ENCODE measurements around the gene CCSER2. TPM values are rescaled to one million over a fixed set of nuclear protein-coding genes. Genes with fewer than 3 reads are reported as not detected.

Gene CCSER2
- total RNA-seq, 1 experiment from 2014 or later: 28.9 TPM

DNA sequence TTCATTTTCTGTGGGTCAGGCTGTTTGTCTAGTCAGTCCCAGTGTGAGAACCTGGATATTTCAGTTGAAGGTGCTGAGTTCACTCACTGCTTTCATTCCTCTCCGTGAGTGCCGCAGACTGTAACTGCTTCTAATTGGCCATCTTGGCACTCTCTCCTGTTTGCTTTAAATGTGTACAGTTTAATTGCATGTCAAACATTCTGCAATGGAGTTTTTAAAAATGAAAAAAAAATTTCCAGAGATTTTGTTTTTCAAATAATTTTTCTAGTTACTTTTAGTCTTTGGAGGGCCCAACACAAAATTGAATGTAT is 87.8 kb downstream of the CCSER2 start:
- Histone ChIP-seq H3K9me2 (ENCODE audit: insufficient read depth) (no peaks in the 10 kb centered on the region), H4K20me1 (ENCODE audit: insufficient read depth) (no peaks in the 10 kb centered on the region), H3K4me2 (ENCODE audit: low read length) (no peak overlapping the region), H2AFZ (ENCODE audit: low read depth, low read length, poor library complexity, severe bottlenecking) (no peak overlapping the region), H3K27ac (ENCODE audit: low read depth, low read length) (no peak overlapping the region), H3K9ac (ENCODE audit: low read length) (no peak overlapping the region), H3K27me3 (ENCODE audit: insufficient read depth, low read length) (no peaks in the 10 kb centered on the region), H3K36me3 (ENCODE audit: control insufficient read depth in 1 of 2, insufficient read depth in 2 of 2, low read length in 2 of 2) (0 out of 4 replicates have a peak, but pooled peaks cover 0 to 2% of the 10 kb centered on the region in 2 experiments), H3K9me3 (ENCODE audit: control insufficient read depth in 1 of 2, insufficient read depth in 1 of 2, low read depth in 1 of 2, low read length in 2 of 2) (peaks cover 0 to 3% of the 10 kb centered on the region in 2 experiments; a peak in 2 of 4 replicates), H3K4me3 (replicated peaks in 1 of 2; ENCODE audit: low read depth in 1 of 2, low read length in 2 of 2) (no peak overlapping the region), H3K4me1 (ENCODE audit: control insufficient read depth in 1 of 2, insufficient read depth in 2 of 2, low read length in 2 of 2) (no peaks in the 10 kb centered on the region), H3K79me2 (ENCODE audit: insufficient read depth, low read length) (peaks cover 9% of the 10 kb centered on the region)
- ChIA-PET RAD21 (ENCODE audit: low non-redundant PET in 1 of 2, low total read pairs in 2 of 2, uncharacterized antibody in 2 of 2, unreplicated experiment in 2 of 2) (no interaction called here), POLR2A (no interaction called here), CTCF (interaction anchor here (1.2 kb wide), 1 partner anchor 14 kb away, joined by 4 read pairs; no protein-coding TSS in a partner anchor)
- BruUV-seq (replicated peaks): no TSS peak
- TF ChIP-seq, protein P1, sequence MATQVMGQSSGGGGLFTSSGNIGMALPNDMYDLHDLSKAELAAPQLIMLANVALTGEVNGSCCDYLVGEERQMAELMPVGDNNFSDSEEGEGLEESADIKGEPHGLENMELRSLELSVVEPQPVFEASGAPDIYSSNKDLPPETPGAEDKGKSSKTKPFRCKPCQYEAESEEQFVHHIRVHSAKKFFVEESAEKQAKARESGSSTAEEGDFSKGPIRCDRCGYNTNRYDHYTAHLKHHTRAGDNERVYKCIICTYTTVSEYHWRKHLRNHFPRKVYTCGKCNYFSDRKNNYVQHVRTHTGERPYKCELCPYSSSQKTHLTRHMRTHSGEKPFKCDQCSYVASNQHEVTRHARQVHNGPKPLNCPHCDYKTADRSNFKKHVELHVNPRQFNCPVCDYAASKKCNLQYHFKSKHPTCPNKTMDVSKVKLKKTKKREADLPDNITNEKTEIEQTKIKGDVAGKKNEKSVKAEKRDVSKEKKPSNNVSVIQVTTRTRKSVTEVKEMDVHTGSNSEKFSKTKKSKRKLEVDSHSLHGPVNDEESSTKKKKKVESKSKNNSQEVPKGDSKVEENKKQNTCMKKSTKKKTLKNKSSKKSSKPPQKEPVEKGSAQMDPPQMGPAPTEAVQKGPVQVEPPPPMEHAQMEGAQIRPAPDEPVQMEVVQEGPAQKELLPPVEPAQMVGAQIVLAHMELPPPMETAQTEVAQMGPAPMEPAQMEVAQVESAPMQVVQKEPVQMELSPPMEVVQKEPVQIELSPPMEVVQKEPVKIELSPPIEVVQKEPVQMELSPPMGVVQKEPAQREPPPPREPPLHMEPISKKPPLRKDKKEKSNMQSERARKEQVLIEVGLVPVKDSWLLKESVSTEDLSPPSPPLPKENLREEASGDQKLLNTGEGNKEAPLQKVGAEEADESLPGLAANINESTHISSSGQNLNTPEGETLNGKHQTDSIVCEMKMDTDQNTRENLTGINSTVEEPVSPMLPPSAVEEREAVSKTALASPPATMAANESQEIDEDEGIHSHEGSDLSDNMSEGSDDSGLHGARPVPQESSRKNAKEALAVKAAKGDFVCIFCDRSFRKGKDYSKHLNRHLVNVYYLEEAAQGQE (IDR thresholded peaks at IDR 0.05; ENCODE audit: low read depth): no peak
- TF ChIP-seq RAD21 (IDR thresholded peaks at IDR 0.05; ENCODE audit: low read depth) (no peak), ELF1 (IDR thresholded peaks at IDR 0.05; ENCODE audit: borderline replicate concordance, low read depth) (no peak), EZH2 (IDR thresholded peaks at IDR 0.05) (no peak), JUND (IDR thresholded peaks at IDR 0.05) (no peak), YY1 (IDR thresholded peaks at IDR 0.05; ENCODE audit: extremely low read depth, insufficient replicate concordance, low read depth, low read length) (no peak), SRF (IDR thresholded peaks at IDR 0.05; ENCODE audit: low read depth) (no peak), POLR2A (IDR thresholded peaks at IDR 0.05; ENCODE audit: borderline replicate concordance, extremely low read depth, insufficient read depth, insufficient read length) (no peak), POLR2AphosphoS5 (IDR thresholded peaks at IDR 0.05; ENCODE audit: low read depth, low read length) (no peak), ZNF274 (IDR thresholded peaks at IDR 0.05; ENCODE audit: low read depth, low read length) (no peak), CBX3 (IDR thresholded peaks at IDR 0.05; ENCODE audit: low read depth) (no peak), SP1 (IDR thresholded peaks at IDR 0.05; ENCODE audit: low read depth) (no peak), ZFX (IDR thresholded peaks at IDR 0.05) (no peak), SIN3A (IDR thresholded peaks at IDR 0.05; ENCODE audit: low read depth) (no peak), TCF7L2 (IDR thresholded peaks at IDR 0.05; ENCODE audit: borderline replicate concordance, extremely low read depth, insufficient read depth, insufficient read length) (no peak), EGR1 (IDR thresholded peaks at IDR 0.05; ENCODE audit: low read depth) (no peak), CEBPB (IDR thresholded peaks at IDR 0.05; ENCODE audit: low read depth) (no peak)
- TF ChIP-seq, protein P2, sequence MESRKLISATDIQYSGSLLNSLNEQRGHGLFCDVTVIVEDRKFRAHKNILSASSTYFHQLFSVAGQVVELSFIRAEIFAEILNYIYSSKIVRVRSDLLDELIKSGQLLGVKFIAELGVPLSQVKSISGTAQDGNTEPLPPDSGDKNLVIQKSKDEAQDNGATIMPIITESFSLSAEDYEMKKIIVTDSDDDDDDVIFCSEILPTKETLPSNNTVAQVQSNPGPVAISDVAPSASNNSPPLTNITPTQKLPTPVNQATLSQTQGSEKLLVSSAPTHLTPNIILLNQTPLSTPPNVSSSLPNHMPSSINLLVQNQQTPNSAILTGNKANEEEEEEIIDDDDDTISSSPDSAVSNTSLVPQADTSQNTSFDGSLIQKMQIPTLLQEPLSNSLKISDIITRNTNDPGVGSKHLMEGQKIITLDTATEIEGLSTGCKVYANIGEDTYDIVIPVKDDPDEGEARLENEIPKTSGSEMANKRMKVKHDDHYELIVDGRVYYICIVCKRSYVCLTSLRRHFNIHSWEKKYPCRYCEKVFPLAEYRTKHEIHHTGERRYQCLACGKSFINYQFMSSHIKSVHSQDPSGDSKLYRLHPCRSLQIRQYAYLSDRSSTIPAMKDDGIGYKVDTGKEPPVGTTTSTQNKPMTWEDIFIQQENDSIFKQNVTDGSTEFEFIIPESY (IDR thresholded peaks at IDR 0.05; ENCODE audit: extremely low read depth, insufficient replicate concordance, low read length): no peak
- TF ChIP-seq, protein P3, sequence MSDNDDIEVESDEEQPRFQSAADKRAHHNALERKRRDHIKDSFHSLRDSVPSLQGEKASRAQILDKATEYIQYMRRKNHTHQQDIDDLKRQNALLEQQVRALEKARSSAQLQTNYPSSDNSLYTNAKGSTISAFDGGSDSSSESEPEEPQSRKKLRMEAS (IDR thresholded peaks at IDR 0.05): no peak
- TF ChIP-seq, protein P4, sequence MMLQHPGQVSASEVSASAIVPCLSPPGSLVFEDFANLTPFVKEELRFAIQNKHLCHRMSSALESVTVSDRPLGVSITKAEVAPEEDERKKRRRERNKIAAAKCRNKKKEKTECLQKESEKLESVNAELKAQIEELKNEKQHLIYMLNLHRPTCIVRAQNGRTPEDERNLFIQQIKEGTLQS (IDR thresholded peaks at IDR 0.05): no peak
- no peak for DNase-seq (ENCODE audit: low read depth, low spot score)
- no peak for ATAC-seq
- intact Hi-C loops (cut with micrococcal nuclease): no loop called here
